Natural killer cell (primary cell): ENCODE data around the gene CXXC5. TPM values are rescaled to one million over a fixed set of nuclear protein-coding genes. Genes with fewer than 3 reads are reported as not detected.
A peak's percentile ranks its signal among the peaks of the same experiment; 100 is the strongest.

ENCODE experiments used
- ATAC-seq, 3 donors: fragments of 150-1000 bp in 2 of 3; fragments of 200-7000 bp in 1 of 3; cut with Tn5 transposase; 1 replicate in 1 of 3; 2 replicates in 2 of 3; pipeline ENCODE4 v1.10.0; 2021; ENCODE audit warnings: mild to moderate bottlenecking in 2 of 3, moderate library complexity in 2 of 3
- DNase-seq, 2 donors: peaks; one replicate each; pipeline versions ENCODE4 v3.0.0 to v3.0.0-alpha.2; 2013 to 2021; ENCODE audit warnings: mixed read lengths in 1 of 2
- H3K27ac ChIP-seq: one replicate; pipeline ENCODE4 v1.5.1; 2013; ENCODE audit warnings: mild to moderate bottlenecking, low read length
- H3K27me3 ChIP-seq: one replicate; pipeline ENCODE4 v1.6.1; 2013; ENCODE audit warnings: low read length; ENCODE audit not compliant: control insufficient read depth, insufficient read depth
- H3K36me3 ChIP-seq: one replicate; pipeline ENCODE4 v1.6.1; 2013; ENCODE audit warnings: low read length; ENCODE audit not compliant: control insufficient read depth, insufficient read depth
- H3K4me1 ChIP-seq: one replicate; pipeline ENCODE4 v1.6.1; 2013; ENCODE audit warnings: low read length; ENCODE audit not compliant: control insufficient read depth, insufficient read depth
- H3K4me3 ChIP-seq: one replicate; pipeline ENCODE4 v1.5.1; 2013; ENCODE audit warnings: low read length
- H3K9me3 ChIP-seq: one replicate; pipeline ENCODE4 v1.6.1; 2013; ENCODE audit warnings: low read length; ENCODE audit not compliant: control insufficient read depth, insufficient read depth
- H3K27ac Mint-ChIP-seq, 2 donors: one replicate each; pipeline ENCODE4 v1.8.0; 2022; ENCODE audit warnings: mild to moderate bottlenecking in 2 of 2, mixed read lengths in 2 of 2, moderate library complexity in 1 of 2
- H3K27me3 Mint-ChIP-seq, 2 donors: one replicate each; pipeline ENCODE4 v1.8.0; 2022; ENCODE audit warnings: low read depth in 2 of 2, mixed read lengths in 2 of 2
- H3K36me3 Mint-ChIP-seq: one replicate; pipeline ENCODE4 v1.8.0; 2022; ENCODE audit warnings: mixed read lengths
- H3K4me1 Mint-ChIP-seq, 2 donors: one replicate each; pipeline ENCODE4 v1.8.0; 2022; ENCODE audit warnings: mixed read lengths in 2 of 2
- H3K4me3 Mint-ChIP-seq: one replicate; pipeline ENCODE4 v1.8.0; 2022; ENCODE audit warnings: mild to moderate bottlenecking, moderate library complexity, mixed read lengths
- H3K9me3 Mint-ChIP-seq, 2 donors: one replicate each; pipeline ENCODE4 v1.8.0; 2022; ENCODE audit warnings: mixed read lengths in 2 of 2
- WGBS: methylation state at CpG from one replicate; pipeline ENCODE4 v1.1.7; 2013; ENCODE audit warnings: missing lambda C conversion rate; ENCODE audit not compliant: insufficient coverage; 5-methylcytosine and 5-hydroxymethylcytosine counted together
- intact Hi-C: fragments of 100-400 bp; cut with micrococcal nuclease; formaldehyde crosslinking; loops from one replicate; pipeline ENCODE4 v1.14.2; 2022
- total RNA-seq, 4 donors: library from RNA; stranded (reverse); fragments of 120-200 nt in 1 of 4; gene quantifications; one replicate each; pipeline versions ENCODE4 v1.2.3 to v1.2.4, GENCODE V29; 2013 to 2022
- TF ChIP-seq, protein P1 (sequence below): fragments of 200-600 bp; IDR thresholded peaks from one replicate; pipeline ENCODE4 v1.8.0; 2022; ENCODE audit warnings: antibody characterized with exemption

Gene CXXC5
- total RNA-seq, 3 donors from 2014 or later (not counting 1 experiment from before 2014, with no cell fraction given) = 75.6 to 124 (median 84.8) TPM

DNA sequence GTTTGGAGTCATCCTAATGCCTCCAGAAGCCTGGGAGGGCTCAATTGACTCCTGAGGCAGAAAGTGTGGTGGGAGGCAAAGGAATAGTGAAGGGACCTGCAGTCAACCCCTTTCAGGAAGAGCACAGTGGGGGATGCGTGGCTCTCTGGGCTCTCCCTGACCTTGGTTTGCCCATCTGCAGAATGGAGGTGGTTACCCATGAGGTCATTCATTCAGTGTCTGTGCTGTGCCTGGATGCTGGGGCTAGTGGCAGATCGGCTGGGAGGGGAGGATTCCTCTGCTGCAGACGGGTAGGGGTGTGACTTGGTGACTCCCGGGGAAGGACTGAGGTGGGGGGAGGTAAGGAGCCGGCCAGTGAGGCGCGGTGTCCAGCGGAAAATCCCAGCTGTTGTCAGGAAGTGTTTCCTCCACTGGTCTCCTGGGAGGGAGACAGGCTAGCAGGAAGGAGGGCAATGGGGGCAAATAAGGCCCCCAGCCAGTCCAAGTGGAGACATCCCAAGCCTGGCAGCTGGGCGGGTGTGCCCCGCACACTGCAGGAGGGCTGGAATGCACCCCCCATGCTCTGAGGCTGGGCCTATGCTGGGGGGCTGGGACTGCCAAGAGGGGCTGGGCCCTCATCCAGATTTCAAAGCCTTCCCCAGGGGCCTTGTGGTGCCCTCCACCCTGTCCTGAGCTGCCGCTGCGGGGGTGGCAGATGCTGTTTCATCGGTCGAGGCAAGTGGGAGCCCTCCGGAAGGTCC, 10.9 kb downstream of the CXXC5 start:
- no peak overlapping the region for H3K4me3 ChIP-seq
- Mint-ChIP-seq H3K27ac (peak overlapping the region; percentile 91 to 94), H3K4me1 (peaks cover 75 to 90% of the 10 kb centered on the region in 2 donors), H3K36me3 (no peaks in the 10 kb centered on the region), H3K4me3 (peak overlapping the region; percentile 89), H3K9me3 (no peaks in the 10 kb centered on the region), H3K27me3 (no peaks in the 10 kb centered on the region)
- H3K27ac ChIP-seq = peak overlapping the region; percentile 92
- TF ChIP-seq, protein P1, sequence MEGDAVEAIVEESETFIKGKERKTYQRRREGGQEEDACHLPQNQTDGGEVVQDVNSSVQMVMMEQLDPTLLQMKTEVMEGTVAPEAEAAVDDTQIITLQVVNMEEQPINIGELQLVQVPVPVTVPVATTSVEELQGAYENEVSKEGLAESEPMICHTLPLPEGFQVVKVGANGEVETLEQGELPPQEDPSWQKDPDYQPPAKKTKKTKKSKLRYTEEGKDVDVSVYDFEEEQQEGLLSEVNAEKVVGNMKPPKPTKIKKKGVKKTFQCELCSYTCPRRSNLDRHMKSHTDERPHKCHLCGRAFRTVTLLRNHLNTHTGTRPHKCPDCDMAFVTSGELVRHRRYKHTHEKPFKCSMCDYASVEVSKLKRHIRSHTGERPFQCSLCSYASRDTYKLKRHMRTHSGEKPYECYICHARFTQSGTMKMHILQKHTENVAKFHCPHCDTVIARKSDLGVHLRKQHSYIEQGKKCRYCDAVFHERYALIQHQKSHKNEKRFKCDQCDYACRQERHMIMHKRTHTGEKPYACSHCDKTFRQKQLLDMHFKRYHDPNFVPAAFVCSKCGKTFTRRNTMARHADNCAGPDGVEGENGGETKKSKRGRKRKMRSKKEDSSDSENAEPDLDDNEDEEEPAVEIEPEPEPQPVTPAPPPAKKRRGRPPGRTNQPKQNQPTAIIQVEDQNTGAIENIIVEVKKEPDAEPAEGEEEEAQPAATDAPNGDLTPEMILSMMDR = no peak
- H3K9me3 ChIP-seq = no peaks in the 10 kb centered on the region
- intact Hi-C loops = no loop called here
- no peaks in the 10 kb centered on the region for H3K36me3 ChIP-seq
- ATAC-seq = peak in 2 of 3 donors; percentile 13 to 34
- peaks cover 100% of the 10 kb centered on the region for H3K4me1 ChIP-seq
- 24% methylated on average over 15 of the region's 15 CpGs for WGBS
- no peak for DNase-seq
- no peaks in the 10 kb centered on the region for H3K27me3 ChIP-seq

DNA sequence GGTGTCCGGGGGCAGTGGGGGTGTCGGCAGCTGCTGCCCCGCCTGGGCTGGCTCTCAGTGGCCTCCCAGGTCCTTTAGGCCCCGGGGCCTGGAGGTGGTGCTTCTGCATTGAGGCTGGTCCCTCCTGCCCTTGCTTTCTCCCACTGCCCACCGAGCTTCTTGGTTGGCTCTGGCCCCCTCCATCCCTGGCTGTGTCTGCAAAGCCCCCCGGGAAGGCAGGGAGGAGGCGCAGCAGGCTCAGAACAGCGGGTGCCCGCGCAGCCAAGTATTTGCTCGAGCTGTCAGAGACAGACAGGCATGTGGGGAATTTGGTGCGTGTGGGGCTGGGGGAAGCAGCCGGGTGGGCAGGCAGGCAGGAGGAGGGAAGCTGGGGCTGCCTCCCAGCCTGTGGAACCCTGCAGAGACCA, 11.5 kb downstream of the CXXC5 start:
- Histone ChIP-seq H3K27ac (peak overlapping the region; percentile 92), H3K4me3 (no peak overlapping the region), H3K36me3 (no peaks in the 10 kb centered on the region), H3K4me1 (peaks cover 100% of the 10 kb centered on the region), H3K27me3 (no peaks in the 10 kb centered on the region), H3K9me3 (no peaks in the 10 kb centered on the region)
- Mint-ChIP-seq H3K4me3 (peak overlapping the region; percentile 56), H3K27me3 (no peaks in the 10 kb centered on the region), H3K36me3 (no peaks in the 10 kb centered on the region), H3K9me3 (no peaks in the 10 kb centered on the region), H3K27ac (peak overlapping the region; percentile 91 to 94), H3K4me1 (peaks cover 75 to 90% of the 10 kb centered on the region in 2 donors)
- ATAC-seq (no peak), DNase-seq (no peak)
- TF ChIP-seq, protein P1 = no peak
- intact Hi-C loops = no loop called here
- 17% methylated on average over 13 of the region's 13 CpGs for WGBS

DNA sequence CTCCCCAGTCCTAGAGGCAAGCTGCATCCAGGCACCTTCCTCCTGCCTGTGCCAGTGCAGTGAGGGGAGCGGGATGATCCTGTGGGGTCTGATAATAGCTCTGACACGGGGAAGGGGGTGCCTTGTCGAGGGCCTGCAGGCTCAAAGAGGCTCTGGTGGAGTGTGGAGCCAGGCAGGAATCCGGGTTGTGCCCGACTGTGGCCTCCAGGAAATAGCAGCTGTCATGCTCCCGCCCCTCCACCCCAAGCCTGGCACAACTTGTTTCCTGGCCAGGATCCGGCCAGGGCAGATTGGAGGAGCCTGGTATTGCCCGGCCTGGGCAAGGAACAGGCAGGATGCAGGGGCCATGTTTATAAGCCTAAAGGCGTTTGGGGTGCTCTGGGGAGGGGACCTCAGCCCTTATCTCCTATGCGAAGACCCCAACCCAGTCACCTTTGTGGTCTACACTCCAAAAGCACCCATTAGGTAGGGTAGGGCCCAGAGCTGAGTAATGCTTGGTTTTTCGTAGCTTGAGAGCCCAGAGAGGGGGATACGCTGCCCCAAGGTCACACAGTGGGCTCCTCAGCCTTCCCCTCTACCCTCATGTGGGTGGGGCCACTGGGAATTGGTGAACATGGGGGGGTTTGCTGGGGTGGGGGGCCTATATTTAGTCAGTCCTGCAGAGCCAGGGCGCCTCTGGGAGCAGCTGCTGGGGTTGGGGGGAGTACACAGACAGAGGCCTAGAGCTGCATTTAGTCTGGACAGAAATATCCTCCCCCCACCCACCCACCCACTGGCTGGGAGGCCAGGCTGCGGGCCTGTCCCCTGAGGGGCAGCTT, 12.2 kb downstream of the CXXC5 start:
- no peaks in the 10 kb centered on the region for H3K36me3 ChIP-seq
- Mint-ChIP-seq H3K27ac (peak overlapping the region; percentile 91 to 94), H3K4me3 (peak overlapping the region; percentile 56), H3K9me3 (no peaks in the 10 kb centered on the region), H3K27me3 (no peaks in the 10 kb centered on the region), H3K36me3 (no peaks in the 10 kb centered on the region), H3K4me1 (peaks cover 75 to 90% of the 10 kb centered on the region in 2 donors)
- WGBS = 29% methylated on average over 10 of the region's 14 CpGs
- TF ChIP-seq, protein P1 = no peak
- H3K9me3 ChIP-seq = no peaks in the 10 kb centered on the region
- no peak for ATAC-seq
- H3K4me1 ChIP-seq = peaks cover 100% of the 10 kb centered on the region
- H3K27ac ChIP-seq = peak overlapping the region; percentile 92
- no peaks in the 10 kb centered on the region for H3K27me3 ChIP-seq
- DNase-seq = no peak
- H3K4me3 ChIP-seq = no peak overlapping the region
- intact Hi-C loops = no loop called here
